Measurements from ENCODE around the gene PRSS38. TPM values are rescaled to one million over a fixed set of nuclear protein-coding genes. Genes with fewer than 3 reads are reported as not detected.

PRSS38 gene
- total and polyA plus RNA-seq, 2 donors (not counting 1 experiment from before 2014, with no cell fraction given): not detected

DNA sequence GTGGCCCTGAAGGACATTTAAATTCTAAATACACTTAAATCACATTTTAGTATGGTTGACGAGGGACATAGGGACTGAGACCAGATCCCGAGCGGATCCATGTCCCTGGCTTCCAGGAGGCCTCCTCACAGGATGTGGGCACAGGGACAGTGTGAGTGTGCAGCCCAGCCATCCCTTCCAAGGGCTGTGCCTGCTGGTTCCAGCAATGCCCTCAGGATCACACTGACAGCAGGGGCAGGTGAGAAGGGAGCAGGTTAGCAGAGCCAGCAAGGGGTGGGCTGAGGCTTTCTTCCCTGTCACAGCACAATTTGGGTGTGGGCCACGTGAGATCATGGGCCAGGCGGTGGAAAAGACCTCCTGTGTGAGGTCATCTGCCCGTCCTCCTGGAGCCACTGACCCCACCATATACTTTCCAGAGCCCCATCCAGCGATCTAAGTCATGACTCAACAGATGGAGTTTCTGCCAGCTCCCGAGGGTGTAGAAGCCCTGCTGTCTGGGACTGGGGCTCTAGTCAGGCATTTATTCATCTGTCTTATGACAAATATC lies 37.0 kb upstream of the PRSS38 start:
- Histone ChIP-seq H3K4me1 (ENCODE audit: control insufficient read depth, extremely low read depth, insufficient read depth, low read length) (peaks cover 5% of the 10 kb centered on the region), H3K27ac (ENCODE audit: insufficient read depth, low read length) (no peak overlapping the region), H2AFZ (ENCODE audit: low read length) (no peak overlapping the region), H3K9me3 (ENCODE audit: control insufficient read depth, insufficient read depth, low read depth, low read length) (no peaks in the 10 kb centered on the region), H3K36me3 (ENCODE audit: control insufficient read depth, insufficient read depth, low read length) (peaks cover 11% of the 10 kb centered on the region), H3K4me2 (ENCODE audit: extremely low read depth, insufficient read depth, low read length) (peak overlapping the region; percentile 15), H3K27me3 (ENCODE audit: control insufficient read depth, insufficient read depth, low read length) (no peaks in the 10 kb centered on the region), H3K9ac (ENCODE audit: insufficient read depth, low read length) (no peak overlapping the region), H4K20me1 (ENCODE audit: control insufficient read depth, extremely low read depth, insufficient read depth, low read length) (no peaks in the 10 kb centered on the region), H3K79me2 (ENCODE audit: control insufficient read depth, insufficient read depth, low read length) (no peaks in the 10 kb centered on the region), H3K4me3 (replicated peaks in 1 of 4; ENCODE audit: control extremely low read depth in 1 of 4, insufficient read depth in 1 of 4, low read depth in 3 of 4, low read length in 4 of 4) (no peak overlapping the region)
- DNase-seq (ENCODE audit: low read depth in 2 of 2): peak; percentile 40 to 86
- TF ChIP-seq, protein P1, sequence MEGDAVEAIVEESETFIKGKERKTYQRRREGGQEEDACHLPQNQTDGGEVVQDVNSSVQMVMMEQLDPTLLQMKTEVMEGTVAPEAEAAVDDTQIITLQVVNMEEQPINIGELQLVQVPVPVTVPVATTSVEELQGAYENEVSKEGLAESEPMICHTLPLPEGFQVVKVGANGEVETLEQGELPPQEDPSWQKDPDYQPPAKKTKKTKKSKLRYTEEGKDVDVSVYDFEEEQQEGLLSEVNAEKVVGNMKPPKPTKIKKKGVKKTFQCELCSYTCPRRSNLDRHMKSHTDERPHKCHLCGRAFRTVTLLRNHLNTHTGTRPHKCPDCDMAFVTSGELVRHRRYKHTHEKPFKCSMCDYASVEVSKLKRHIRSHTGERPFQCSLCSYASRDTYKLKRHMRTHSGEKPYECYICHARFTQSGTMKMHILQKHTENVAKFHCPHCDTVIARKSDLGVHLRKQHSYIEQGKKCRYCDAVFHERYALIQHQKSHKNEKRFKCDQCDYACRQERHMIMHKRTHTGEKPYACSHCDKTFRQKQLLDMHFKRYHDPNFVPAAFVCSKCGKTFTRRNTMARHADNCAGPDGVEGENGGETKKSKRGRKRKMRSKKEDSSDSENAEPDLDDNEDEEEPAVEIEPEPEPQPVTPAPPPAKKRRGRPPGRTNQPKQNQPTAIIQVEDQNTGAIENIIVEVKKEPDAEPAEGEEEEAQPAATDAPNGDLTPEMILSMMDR (conservative IDR thresholded peaks at IDR 0.05 in 1 of 2, IDR thresholded peaks at IDR 0.05 in 1 of 2; ENCODE audit: low read depth in 1 of 2, low read length in 2 of 2): no peak
- no peak for TF ChIP-seq EZH2 (IDR thresholded peaks at IDR 0.05; ENCODE audit: low read length, missing control alignments)

DNA sequence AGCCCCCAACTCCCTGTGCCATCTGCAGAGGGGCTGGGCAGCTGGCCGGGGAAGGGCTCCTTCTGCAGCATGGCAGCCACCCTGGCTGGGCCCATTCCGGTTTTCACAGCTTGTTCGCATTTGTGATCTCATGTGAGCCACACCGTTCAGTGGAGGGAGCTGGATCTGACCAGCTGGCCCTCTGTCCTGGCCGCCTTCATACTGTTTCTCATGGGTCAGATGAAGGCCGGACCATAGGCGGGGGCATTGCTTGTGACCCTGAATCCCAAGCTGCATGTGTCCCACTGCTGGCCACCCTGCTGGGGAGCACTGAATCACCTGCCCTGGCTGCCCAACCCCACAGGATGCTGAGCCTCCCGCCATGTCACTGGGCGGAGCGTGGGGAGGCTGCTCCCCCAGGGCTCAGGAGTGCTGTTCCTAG lies 36.4 kb upstream of the PRSS38 start:
- H2AFZ ChIP-seq (ENCODE audit: low read length): no peak overlapping the region
- H3K9me3 ChIP-seq (ENCODE audit: control insufficient read depth, insufficient read depth, low read depth, low read length): no peaks in the 10 kb centered on the region
- no peak overlapping the region for H3K9ac ChIP-seq (ENCODE audit: insufficient read depth, low read length)
- H3K4me2 ChIP-seq (ENCODE audit: extremely low read depth, insufficient read depth, low read length): no peak overlapping the region
- H3K36me3 ChIP-seq (ENCODE audit: control insufficient read depth, insufficient read depth, low read length): peaks cover 11% of the 10 kb centered on the region
- H3K27ac ChIP-seq (ENCODE audit: insufficient read depth, low read length): no peak overlapping the region
- no peak for TF ChIP-seq EZH2 (IDR thresholded peaks at IDR 0.05; ENCODE audit: low read length, missing control alignments)
- TF ChIP-seq, protein P1 (conservative IDR thresholded peaks at IDR 0.05 in 1 of 2, IDR thresholded peaks at IDR 0.05 in 1 of 2; ENCODE audit: low read depth in 1 of 2, low read length in 2 of 2): no peak
- no peak overlapping the region for H3K4me3 ChIP-seq (replicated peaks in 1 of 4; ENCODE audit: control extremely low read depth in 1 of 4, insufficient read depth in 1 of 4, low read depth in 3 of 4, low read length in 4 of 4)
- no peaks in the 10 kb centered on the region for H3K79me2 ChIP-seq (ENCODE audit: control insufficient read depth, insufficient read depth, low read length)
- no peak for DNase-seq (ENCODE audit: low read depth in 2 of 2)
- no peaks in the 10 kb centered on the region for H4K20me1 ChIP-seq (ENCODE audit: control insufficient read depth, extremely low read depth, insufficient read depth, low read length)
- H3K4me1 ChIP-seq (ENCODE audit: control insufficient read depth, extremely low read depth, insufficient read depth, low read length): peaks cover 5% of the 10 kb centered on the region
- no peaks in the 10 kb centered on the region for H3K27me3 ChIP-seq (ENCODE audit: control insufficient read depth, insufficient read depth, low read length)

DNA sequence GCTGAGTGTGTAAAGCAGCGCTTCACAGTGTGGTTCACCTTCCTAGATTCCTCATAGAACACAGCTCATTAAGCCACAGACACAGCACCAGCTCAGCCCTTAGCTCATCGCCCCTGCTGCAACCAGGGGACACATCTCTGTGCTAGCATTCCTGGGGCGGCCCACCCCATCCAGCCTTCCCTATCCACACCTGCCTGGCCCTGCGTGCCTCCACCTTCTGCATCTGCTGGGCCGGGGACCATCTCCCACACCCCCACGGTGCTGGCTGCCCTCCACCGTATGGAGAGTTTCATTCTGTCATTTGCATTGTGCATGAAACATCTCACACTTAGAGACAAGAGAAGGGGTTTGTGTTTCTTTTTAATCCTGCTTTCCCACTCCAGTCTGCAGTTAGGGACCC lies 35.8 kb upstream of the PRSS38 start:
- peaks cover 5% of the 10 kb centered on the region for H3K4me1 ChIP-seq (ENCODE audit: control insufficient read depth, extremely low read depth, insufficient read depth, low read length)
- no peaks in the 10 kb centered on the region for H3K27me3 ChIP-seq (ENCODE audit: control insufficient read depth, insufficient read depth, low read length)
- H3K4me3 ChIP-seq (replicated peaks in 1 of 4; ENCODE audit: control extremely low read depth in 1 of 4, insufficient read depth in 1 of 4, low read depth in 3 of 4, low read length in 4 of 4): no peak overlapping the region
- H3K4me2 ChIP-seq (ENCODE audit: extremely low read depth, insufficient read depth, low read length): no peak overlapping the region
- H3K36me3 ChIP-seq (ENCODE audit: control insufficient read depth, insufficient read depth, low read length): peaks cover 8% of the 10 kb centered on the region
- no peaks in the 10 kb centered on the region for H4K20me1 ChIP-seq (ENCODE audit: control insufficient read depth, extremely low read depth, insufficient read depth, low read length)
- no peaks in the 10 kb centered on the region for H3K9me3 ChIP-seq (ENCODE audit: control insufficient read depth, insufficient read depth, low read depth, low read length)
- no peak for TF ChIP-seq EZH2 (IDR thresholded peaks at IDR 0.05; ENCODE audit: low read length, missing control alignments)
- TF ChIP-seq, protein P1 (conservative IDR thresholded peaks at IDR 0.05 in 1 of 2, IDR thresholded peaks at IDR 0.05 in 1 of 2; ENCODE audit: low read depth in 1 of 2, low read length in 2 of 2): no peak
- no peak for DNase-seq (ENCODE audit: low read depth in 2 of 2)
- no peak overlapping the region for H3K9ac ChIP-seq (ENCODE audit: insufficient read depth, low read length)
- H3K27ac ChIP-seq (ENCODE audit: insufficient read depth, low read length): no peak overlapping the region
- H2AFZ ChIP-seq (ENCODE audit: low read length): no peak overlapping the region
- no peaks in the 10 kb centered on the region for H3K79me2 ChIP-seq (ENCODE audit: control insufficient read depth, insufficient read depth, low read length)

All from fibroblast of lung (primary cell).